OCI-LY7 (cell line): ENCODE results near the gene RNF115. TPM values are rescaled to one million over a fixed set of nuclear protein-coding genes. Genes with fewer than 3 reads are reported as not detected.

Source experiments
- BruUV-seq: library from RNA; stranded (reverse); fragments of 400-500 nt; replicated peaks from 2 replicates; lab custom pipeline; 2021; lab: Mats Ljungman, UMichigan
- CTCF ChIA-PET: fragments of 300-600 bp; sonication (Branson Sonifier 250); formaldehyde crosslinking; loops from one replicate; lab custom pipeline; 2022; ENCODE audit warnings: antibody characterized with exemption; ENCODE audit not compliant: unreplicated experiment; lab: Charles Lee
- POLR2A ChIA-PET: fragments of 300-600 bp; sonication (Branson Sonifier 250); formaldehyde crosslinking; loops from one replicate; lab custom pipeline; 2022; ENCODE audit warnings: antibody characterized with exemption; lab: Charles Lee
- DNase-seq: peaks from one replicate; pipeline ENCODE4 v3.0.0-alpha.2; 2015; ENCODE audit warnings: low spot score
- H2AFZ ChIP-seq: fragments of 200-600 bp; sonication (generic), shearing (Covaris generic); 2 replicates; pipeline ENCODE4 v1.6.1; 2014; ENCODE audit warnings: mild to moderate bottlenecking, antibody characterized with exemption, low read length, moderate library complexity
- H3K27ac ChIP-seq: fragments of 200-600 bp; sonication (generic); 2 replicates; pipeline ENCODE4 v1.5.1; 2014; ENCODE audit warnings: mixed run types, low read depth, mild to moderate bottlenecking, moderate library complexity, low read length, inconsistent platforms; ENCODE audit not compliant: poor library complexity, severe bottlenecking
- H3K36me3 ChIP-seq: fragments of 200-600 bp; sonication (generic); 2 replicates; pipeline ENCODE4 v1.6.1; 2014; ENCODE audit warnings: mild to moderate bottlenecking, antibody characterized with exemption, low read length, moderate library complexity, mixed read lengths; ENCODE audit not compliant: insufficient read depth
- H3K4me1 ChIP-seq: fragments of 200-600 bp; sonication (generic); 2 replicates; pipeline ENCODE4 v1.5.1; 2014; ENCODE audit warnings: mild to moderate bottlenecking, low read length; ENCODE audit not compliant: insufficient read depth, poor library complexity, severe bottlenecking
- H3K4me2 ChIP-seq: fragments of 200-600 bp; sonication (generic); 2 replicates; pipeline ENCODE4 v1.6.1; 2014; ENCODE audit warnings: mild to moderate bottlenecking, low read length
- H3K4me3 ChIP-seq: fragments of 200-600 bp; sonication (generic); 2 replicates; pipeline ENCODE4 v1.5.1; 2014; ENCODE audit warnings: mild to moderate bottlenecking, low read depth, low read length; ENCODE audit not compliant: poor library complexity, severe bottlenecking
- H3K79me2 ChIP-seq: fragments of 200-600 bp; sonication (generic); 2 replicates; pipeline ENCODE4 v1.6.1; 2016; ENCODE audit warnings: low read depth, mild to moderate bottlenecking, low read length, moderate library complexity, mixed read lengths; ENCODE audit not compliant: insufficient read depth
- H3K9me2 ChIP-seq: fragments of 200-600 bp; sonication (generic); 2 replicates; pipeline ENCODE4 v1.6.1; 2016; ENCODE audit warnings: mild to moderate bottlenecking, low read length, mixed read lengths; ENCODE audit not compliant: insufficient read depth
- H3K9me3 ChIP-seq: fragments of 200-600 bp; sonication (generic); 2 replicates; pipeline ENCODE4 v1.6.1; 2014; ENCODE audit warnings: mild to moderate bottlenecking, mixed run types, low read length, mixed read lengths
- H4K20me1 ChIP-seq: fragments of 200-600 bp; sonication (generic); 2 replicates; pipeline ENCODE4 v1.6.1; 2014; ENCODE audit warnings: mild to moderate bottlenecking, antibody characterized with exemption, low read length, moderate library complexity, mixed read lengths; ENCODE audit not compliant: insufficient read depth
- EZH2phosphoT487 ChIP-seq: fragments of 200-600 bp; sonication (generic); IDR thresholded peaks from 2 replicates; pipeline ENCODE4 v1.6.1; 2018; ENCODE audit warnings: low read depth, borderline replicate concordance, mild to moderate bottlenecking, mixed run types, antibody characterized with exemption, low read length, moderate library complexity, mixed read lengths
- intact Hi-C: fragments of 100-400 bp; cut with micrococcal nuclease; formaldehyde crosslinking; loops from one replicate; pipeline ENCODE4 v1.10.0; 2022; ENCODE audit not compliant: unreplicated experiment
- total RNA-seq, 2 experiments: library from RNA; depleted of rRNA in 1 of 2; stranded (reverse); fragments of >200 nt in 1 of 2; shearing (Covaris generic) in 1 of 2; gene quantifications; 2 replicates each; pipeline ENCODE4 v1.2.3, GENCODE V29; 2014 to 2022
- TF ChIP-seq, protein P1 (sequence below): fragments of 200-600 bp; sonication (generic); conservative IDR thresholded peaks from 2 replicates; pipeline ENCODE4 v1.5.1; 2014; ENCODE audit warnings: mild to moderate bottlenecking, antibody characterized with exemption, low read length, moderate library complexity, mixed read lengths

RNF115 gene
- total RNA-seq, 2 experiments from 2014 or later, result 14.8 to 24.0 TPM

DNA sequence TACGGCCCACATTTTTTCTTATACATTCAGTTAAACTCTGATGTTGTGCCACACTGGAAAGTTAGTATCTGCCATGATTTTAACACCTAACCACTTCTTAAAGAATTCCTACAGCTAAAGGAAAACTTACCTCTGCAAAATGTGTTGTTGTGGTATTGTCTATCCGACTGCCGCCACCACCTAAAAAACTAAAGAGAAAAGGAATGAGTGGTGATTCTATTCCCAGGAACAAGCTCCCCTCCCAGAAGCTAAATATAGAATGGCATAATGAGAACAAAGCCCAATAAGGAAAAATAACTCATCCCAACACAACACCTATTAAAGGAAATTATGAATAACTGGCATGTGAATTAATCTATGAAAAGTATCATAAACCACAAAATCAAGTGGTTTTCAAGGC, 39.5 kb downstream of the RNF115 start:
- no TSS peak for BruUV-seq
- Histone ChIP-seq H3K36me3 (peaks cover 36% of the 10 kb centered on the region), H3K4me1 (no peaks in the 10 kb centered on the region), H2AFZ (no peak overlapping the region), H3K9me3 (no peaks in the 10 kb centered on the region), H3K27ac (no peak overlapping the region), H3K9me2 (no peaks in the 10 kb centered on the region), H4K20me1 (no peaks in the 10 kb centered on the region), H3K4me3 (no peak overlapping the region), H3K4me2 (no peak overlapping the region), H3K79me2 (no peaks in the 10 kb centered on the region)
- CTCF ChIA-PET, result no interaction called here
- intact Hi-C loops, result no loop called here
- TF ChIP-seq, protein P1, sequence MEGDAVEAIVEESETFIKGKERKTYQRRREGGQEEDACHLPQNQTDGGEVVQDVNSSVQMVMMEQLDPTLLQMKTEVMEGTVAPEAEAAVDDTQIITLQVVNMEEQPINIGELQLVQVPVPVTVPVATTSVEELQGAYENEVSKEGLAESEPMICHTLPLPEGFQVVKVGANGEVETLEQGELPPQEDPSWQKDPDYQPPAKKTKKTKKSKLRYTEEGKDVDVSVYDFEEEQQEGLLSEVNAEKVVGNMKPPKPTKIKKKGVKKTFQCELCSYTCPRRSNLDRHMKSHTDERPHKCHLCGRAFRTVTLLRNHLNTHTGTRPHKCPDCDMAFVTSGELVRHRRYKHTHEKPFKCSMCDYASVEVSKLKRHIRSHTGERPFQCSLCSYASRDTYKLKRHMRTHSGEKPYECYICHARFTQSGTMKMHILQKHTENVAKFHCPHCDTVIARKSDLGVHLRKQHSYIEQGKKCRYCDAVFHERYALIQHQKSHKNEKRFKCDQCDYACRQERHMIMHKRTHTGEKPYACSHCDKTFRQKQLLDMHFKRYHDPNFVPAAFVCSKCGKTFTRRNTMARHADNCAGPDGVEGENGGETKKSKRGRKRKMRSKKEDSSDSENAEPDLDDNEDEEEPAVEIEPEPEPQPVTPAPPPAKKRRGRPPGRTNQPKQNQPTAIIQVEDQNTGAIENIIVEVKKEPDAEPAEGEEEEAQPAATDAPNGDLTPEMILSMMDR, result no peak
- no peak for TF ChIP-seq EZH2phosphoT487
- POLR2A ChIA-PET, result no interaction called here
- no peak for DNase-seq

DNA sequence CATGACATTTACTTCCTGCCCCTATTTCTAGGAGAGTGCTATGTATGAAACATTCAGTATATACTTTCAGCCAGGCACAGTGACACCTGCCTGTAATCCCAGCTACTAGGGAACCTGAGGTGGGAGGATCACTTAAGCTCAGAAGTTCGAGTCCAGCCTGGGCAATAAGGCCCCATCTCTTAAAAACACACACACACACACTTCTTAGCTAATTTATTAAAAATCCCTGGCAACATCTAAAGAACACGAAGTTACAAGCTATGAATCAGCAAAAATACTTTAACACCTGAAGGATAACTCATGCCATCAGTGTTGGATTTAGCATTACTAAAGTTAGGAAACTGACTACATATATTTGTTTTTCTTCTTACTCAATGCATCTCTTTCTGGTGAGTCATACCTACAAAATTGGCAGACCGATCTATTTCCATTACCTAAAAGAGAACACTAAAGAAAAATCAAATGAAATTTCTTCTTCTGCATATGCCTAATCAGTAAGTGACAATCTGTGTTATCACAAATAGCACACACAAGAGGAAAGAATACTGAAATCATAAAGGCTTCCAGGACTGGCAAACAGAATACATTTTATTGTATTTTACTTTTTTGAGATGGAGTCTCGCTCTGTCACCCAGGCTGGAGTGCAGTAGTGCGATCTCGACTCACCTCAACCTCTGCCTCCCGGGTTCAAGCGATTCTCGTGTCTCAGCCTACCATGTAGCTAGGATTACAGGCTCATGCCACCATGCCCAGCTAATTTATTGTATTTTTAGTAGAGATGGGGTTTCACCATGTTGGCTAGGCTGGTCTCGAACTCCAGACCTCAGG, 41.4 kb downstream of the RNF115 start:
- no peaks in the 10 kb centered on the region for H3K9me3 ChIP-seq
- no peak for TF ChIP-seq EZH2phosphoT487
- TF ChIP-seq, protein P1, result no peak
- H3K79me2 ChIP-seq, result no peaks in the 10 kb centered on the region
- peaks cover 34% of the 10 kb centered on the region for H3K36me3 ChIP-seq
- ChIA-PET CTCF (no interaction called here), POLR2A (interaction anchor here (0.8 to 2.2 kb wide), 2 partner anchors 12 to 13 kb away, joined by 4 to 7 read pairs; no protein-coding TSS in a partner anchor)
- no peak overlapping the region for H2AFZ ChIP-seq
- no peaks in the 10 kb centered on the region for H3K4me1 ChIP-seq
- no peak overlapping the region for H3K4me2 ChIP-seq
- no peak overlapping the region for H3K4me3 ChIP-seq
- intact Hi-C loops, result no loop called here
- no TSS peak for BruUV-seq
- H4K20me1 ChIP-seq, result no peaks in the 10 kb centered on the region
- no peak overlapping the region for H3K27ac ChIP-seq
- no peak for DNase-seq
- H3K9me2 ChIP-seq, result no peaks in the 10 kb centered on the region

DNA sequence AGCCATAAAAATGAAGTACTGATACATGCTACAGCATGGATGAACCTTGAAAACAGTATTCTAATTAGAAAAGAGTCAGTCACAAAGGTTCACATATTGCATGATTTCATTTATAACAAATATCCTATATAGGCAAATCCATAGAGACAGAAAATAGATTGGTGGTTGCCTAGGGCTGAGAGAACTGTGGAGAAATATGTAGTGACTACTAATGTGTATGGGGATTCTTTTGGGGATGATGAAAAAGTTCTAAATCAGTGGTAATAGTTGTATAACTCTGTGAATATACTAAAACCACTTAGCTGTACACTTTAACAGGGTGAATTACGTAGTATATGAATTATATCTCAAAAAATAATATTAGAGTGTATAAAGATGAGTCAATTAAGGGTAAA, 45.8 kb downstream of the RNF115 start:
- Histone ChIP-seq H3K27ac (no peak overlapping the region), H3K36me3 (peaks cover 14% of the 10 kb centered on the region; the same call in 1 of the 2 replicates), H2AFZ (no peak overlapping the region), H3K9me2 (no peaks in the 10 kb centered on the region), H3K4me1 (no peaks in the 10 kb centered on the region), H3K4me3 (no peak overlapping the region), H3K79me2 (no peaks in the 10 kb centered on the region), H3K4me2 (no peak overlapping the region), H3K9me3 (no peaks in the 10 kb centered on the region), H4K20me1 (no peaks in the 10 kb centered on the region)
- CTCF ChIA-PET, result no interaction called here
- BruUV-seq, result no TSS peak
- POLR2A ChIA-PET, result interaction anchor here (0.6 kb wide), 1 partner anchor 81 kb away, joined by 5 read pairs; no protein-coding TSS in a partner anchor
- DNase-seq, result no peak
- intact Hi-C loops, result no loop called here
- TF ChIP-seq, protein P1, result no peak
- TF ChIP-seq EZH2phosphoT487, result no peak
